B cell (primary cell): Measurements from ENCODE around the gene CD44.

Experiments used
- CTCF ChIP-seq: fragments of 200-600 bp; IDR thresholded peaks from one replicate; pipeline ENCODE4 v1.8.0; 2022; ENCODE audit warnings: antibody characterized with exemption, mild to moderate bottlenecking
- EZH2 ChIP-seq: IDR thresholded peaks from 2 replicates; pipeline ENCODE4 v1.6.1; 2012; ENCODE audit warnings: borderline replicate concordance, low read depth, mild to moderate bottlenecking, moderate library complexity, low read length; ENCODE audit not compliant: insufficient read depth, poor library complexity, severe bottlenecking

- TF ChIP-seq CTCF = no peak
- TF ChIP-seq EZH2 = no peak
Observed at GRCh38 chr11:35241531-35241930, 102.6 kb downstream of the CD44 start.
